H1 (cell line): Measurements from ENCODE around the gene SLC66A3. TPM values are rescaled to one million over a fixed set of nuclear protein-coding genes. Genes with fewer than 3 reads are reported as not detected.

Experiments used
- BRCA1 ChIP-seq: IDR thresholded peaks from 2 replicates; pipeline ENCODE4 v1.6.1; 2012; ENCODE audit warnings: low read depth, low read length, improper control_type of control experiment
- CHD7 ChIP-seq: fragments of 300-600 bp; sonication (generic); IDR thresholded peaks from 2 replicates; pipeline ENCODE4 v1.7.1; 2012; ENCODE audit warnings: low read length, moderate library complexity, mild to moderate bottlenecking, inconsistent platforms; ENCODE audit not compliant: insufficient replicate concordance
- EGR1 ChIP-seq: IDR thresholded peaks from 2 replicates; pipeline ENCODE4 v1.6.1; 2011; ENCODE audit warnings: low read depth, low read length, borderline replicate concordance
- GABPA ChIP-seq: IDR thresholded peaks from 2 replicates; pipeline ENCODE4 v1.6.1; 2011; ENCODE audit warnings: mild to moderate bottlenecking, low read length, moderate library complexity, borderline replicate concordance; ENCODE audit not compliant: insufficient read depth
- HDAC6 ChIP-seq: IDR thresholded peaks from one replicate; pipeline ENCODE4 v1.7.1; 2012; ENCODE audit warnings: low read depth, mild to moderate bottlenecking, inconsistent platforms, low read length, moderate library complexity
- RXRA ChIP-seq: IDR thresholded peaks from 2 replicates; pipeline ENCODE4 v1.6.1; 2011; ENCODE audit warnings: low read depth, mild to moderate bottlenecking, low read length, moderate library complexity; ENCODE audit not compliant: insufficient read depth
- TCF12 ChIP-seq: IDR thresholded peaks from 2 replicates; pipeline ENCODE4 v1.6.1; 2011; ENCODE audit warnings: low read depth, mild to moderate bottlenecking, low read length
- USF2 ChIP-seq: IDR thresholded peaks from 2 replicates; pipeline ENCODE4 v1.6.1; 2011; ENCODE audit warnings: low read length, improper control_type of control experiment
- polyA plus RNA-seq, 7 experiments: library from polyadenylated mRNA; depleted of rRNA in 3 of 7; stranded (reverse) in 5 of 7; unstranded in 2 of 7; fragments of >200 nt in 5 of 7; fragments of 200-250 nt in 2 of 7; gene quantifications; 1 replicate in 5 of 7; 2 replicates in 1 of 7; 4 replicates in 1 of 7; pipeline versions ENCODE4 v1.2.1 to v1.2.3, GENCODE V29; 2011 to 2013; ENCODE audit warnings: missing spikeins in 2 of 7, mixed read lengths in 2 of 7
- total RNA-seq: library from RNA; stranded (reverse); fragmentation: NEBNext Ultra II Directional; extraction: Animal tissue kit (Norgen Biotek cat#: 25700); gene quantifications from 2 replicates; pipeline ENCODE4 v1.2.1, GENCODE V29; 2021

The SLC66A3 gene
- total and polyA plus RNA-seq, 2 of the 8 experiments (the other 6 are each of a cell fraction or from before 2014, with no cell fraction given), result 8.7 to 27.8 TPM

DNA sequence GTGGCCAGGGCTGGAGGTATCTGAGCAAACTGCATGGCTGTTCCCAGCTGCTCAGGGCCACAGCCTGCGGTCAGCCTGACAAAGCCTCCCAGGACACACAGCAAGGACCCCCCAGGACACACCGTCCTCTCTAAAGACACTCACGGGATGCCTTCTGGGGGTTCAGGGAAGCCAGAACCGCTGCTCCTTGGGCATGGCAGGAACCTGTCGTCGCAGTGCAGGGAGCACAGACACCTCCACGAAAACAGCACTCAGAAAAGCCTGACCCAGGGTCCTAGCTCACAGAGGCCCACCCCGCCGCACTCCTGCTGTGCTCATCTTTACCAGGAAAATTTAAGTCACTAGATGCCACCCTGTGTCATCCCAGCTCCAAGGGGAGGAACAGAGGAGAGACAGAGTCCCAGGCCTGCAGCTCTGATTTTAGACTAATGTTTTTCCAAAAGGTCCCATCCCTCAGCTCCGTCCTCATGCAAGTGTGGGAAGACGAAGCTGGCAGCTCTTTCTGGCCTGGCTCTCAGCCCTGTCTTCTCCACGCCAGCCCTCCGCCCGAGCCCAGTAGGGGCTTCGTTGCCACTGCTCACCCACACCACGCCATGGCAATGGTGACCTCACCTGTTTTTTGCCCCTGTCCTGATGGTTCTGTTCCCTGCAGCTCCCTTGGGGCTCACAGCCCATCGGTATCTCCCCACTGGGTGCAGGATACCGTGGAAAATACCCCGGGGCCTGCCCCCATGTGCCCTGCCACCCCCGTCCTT is 23.9 kb upstream of the SLC66A3 start (continued):
- TF ChIP-seq CHD7, result no peak
- no peak for TF ChIP-seq USF2
- no peak for TF ChIP-seq BRCA1
- no peak for TF ChIP-seq EGR1
- TF ChIP-seq HDAC6, result no peak
- no peak for TF ChIP-seq TCF12
- no peak for TF ChIP-seq GABPA
- TF ChIP-seq RXRA, result no peak
